Esophagus squamous epithelium (tissue), 5 donors: ENCODE measurements around the gene CTIF. TPM values are rescaled to one million over a fixed set of nuclear protein-coding genes. Genes with fewer than 3 reads are reported as not detected.
A peak's percentile ranks its signal among the peaks of the same experiment; 100 is the strongest.

Experiments
- DNase-seq: peaks from one replicate; lab custom pipeline; 2025; lab: John Stamatoyannopoulos, UW
- H3K27ac ChIP-seq, 4 donors: fragments of 200-600 bp; sonication (generic); one replicate each; pipeline ENCODE4 v1.5.1; 2016 to 2019; ENCODE audit warnings: mild to moderate bottlenecking in 1 of 4
- H3K27me3 ChIP-seq, 4 donors: fragments of 200-600 bp; sonication (generic); 1 replicate in 3 of 4; 2 replicates in 1 of 4; pipeline versions ENCODE4 v1.5.1 to v1.6.0; 2017 to 2021; ENCODE audit warnings: antibody characterized with exemption in 1 of 4
- H3K36me3 ChIP-seq, 3 donors: fragments of 200-600 bp; sonication (generic); one replicate each; pipeline ENCODE4 v1.5.1; 2016 to 2019
- H3K4me1 ChIP-seq, 3 donors: fragments of 200-600 bp; sonication (generic); one replicate each; pipeline ENCODE4 v1.5.1; 2017 to 2019
- H3K4me3 ChIP-seq, 4 donors: fragments of 200-600 bp; sonication (generic); 1 replicate in 3 of 4; 2 replicates in 1 of 4; pipeline ENCODE4 v1.5.1; 2016 to 2019; ENCODE audit warnings: mild to moderate bottlenecking in 2 of 4, moderate library complexity in 1 of 4
- H3K9me3 ChIP-seq, 3 donors: fragments of 200-600 bp; sonication (generic); one replicate each; pipeline ENCODE4 v1.5.1; 2016 to 2019
- CTCF ChIP-seq, 6 experiments: fragments of 450-650 bp in 4 of 6; fragments of 200-600 bp in 2 of 6; sonication (generic) in 2 of 6; IDR thresholded peaks; one replicate each; pipeline ENCODE4 v1.5.1; 2016 to 2019; ENCODE audit warnings: antibody characterized with exemption in 6 of 6, mild to moderate bottlenecking in 4 of 6, moderate library complexity in 4 of 6
- POLR2A ChIP-seq, 4 donors: fragments of 450-650 bp; IDR thresholded peaks; one replicate each; pipeline ENCODE4 v1.6.1; 2017; ENCODE audit warnings: antibody characterized with exemption in 4 of 4, mild to moderate bottlenecking in 4 of 4, moderate library complexity in 3 of 4
- WGBS, 2 donors: methylation state at CpG; one replicate each; pipeline ENCODE4 v1.1.5; 2018; 5-methylcytosine and 5-hydroxymethylcytosine counted together
- intact Hi-C: fragments of 100-400 bp; cut with DNase I; formaldehyde crosslinking; loops from one replicate; pipeline ENCODE4 v1.15.0; 2022
- total RNA-seq, 4 donors: library from RNA; depleted of rRNA; stranded (reverse); fragments of >200 nt; gene quantifications; one replicate each; pipeline ENCODE4 v1.1.0, GENCODE V29; 2016
- donor health status: DM: yes; HTN: yes; CAD: no.

The CTIF gene
- total RNA-seq, 4 donors from 2014 or later: 4.7 to 24.2 (median 10.2) TPM

DNA sequence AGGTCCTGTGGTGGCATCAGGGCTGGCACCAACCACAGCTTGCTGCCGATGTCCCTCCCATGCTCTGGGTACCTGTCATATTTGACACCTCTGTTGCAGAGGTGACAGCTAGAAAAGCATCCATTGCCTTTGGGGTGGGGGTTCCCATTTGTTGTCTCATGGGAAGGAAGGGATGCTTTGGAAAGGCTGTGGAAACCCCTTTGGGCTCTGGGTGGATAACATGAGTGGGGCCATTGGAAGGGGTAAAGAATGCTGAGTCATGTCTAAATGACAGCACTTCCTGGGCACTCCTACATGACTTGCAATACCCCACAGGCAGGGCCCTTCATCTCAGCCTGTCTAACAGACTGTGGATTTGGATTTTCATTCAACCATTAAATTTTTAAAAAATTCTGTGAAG, 27.8 kb downstream of the CTIF start:
- H3K9me3 ChIP-seq: no peaks in the 10 kb centered on the region
- H3K4me3 ChIP-seq: no peak overlapping the region
- peaks cover 11 to 51% (median 22%) of the 10 kb centered on the region in 3 donors for H3K4me1 ChIP-seq
- no peaks in the 10 kb centered on the region for H3K36me3 ChIP-seq
- intact Hi-C loops: no loop called here
- H3K27me3 ChIP-seq: no peaks in the 10 kb centered on the region
- peak overlapping the region in 1 of 4 donors; percentile 5 for H3K27ac ChIP-seq
- DNase-seq: no peak
- WGBS, 2 donors: 60 to 100% methylated on average over 1 of the region's 1 CpG
- TF ChIP-seq CTCF (IDR thresholded peaks at IDR 0.05) (no peak), POLR2A (IDR thresholded peaks at IDR 0.05) (no peak)

- Histone ChIP-seq H3K4me3 (no peak overlapping the region), H3K27me3 (no peaks in the 10 kb centered on the region), H3K9me3 (no peaks in the 10 kb centered on the region), H3K27ac (no peak overlapping the region), H3K4me1 (peaks cover 10 to 43% (median 16%) of the 10 kb centered on the region in 3 donors), H3K36me3 (no peaks in the 10 kb centered on the region)
- WGBS, 2 donors: 81 to 88% methylated on average over 3 of the region's 3 CpGs
- no peak for TF ChIP-seq CTCF (IDR thresholded peaks at IDR 0.05)
- TF ChIP-seq POLR2A (IDR thresholded peaks at IDR 0.05): no peak
- DNase-seq: no peak
- intact Hi-C loops: no loop called here
Measured at GRCh38 chr18:48567388-48567787, 28.6 kb downstream of the CTIF start.

GRCh38 chr18:48569139-48569914, 30.5 kb downstream of the CTIF start:
- no peaks in the 10 kb centered on the region for H3K27me3 ChIP-seq
- intact Hi-C loops: no loop called here
- no peaks in the 10 kb centered on the region for H3K36me3 ChIP-seq
- peaks cover 3 to 35% (median 4%) of the 10 kb centered on the region in 3 donors for H3K4me1 ChIP-seq
- TF ChIP-seq POLR2A (IDR thresholded peaks at IDR 0.05) (no peak), CTCF (IDR thresholded peaks at IDR 0.05) (no peak)
- no peak for DNase-seq
- WGBS, 2 donors: 76 to 89% methylated on average over 8 to 9 of the region's 9 CpGs
- H3K27ac ChIP-seq: no peak overlapping the region
- H3K4me3 ChIP-seq: no peak overlapping the region
- no peaks in the 10 kb centered on the region for H3K9me3 ChIP-seq

GRCh38 chr18:48569915-48570264, 31.1 kb downstream of the CTIF start:
- H3K27ac ChIP-seq: peak overlapping the region in 1 of 4 donors; percentile 12
- 74 to 75% methylated on average over 3 to 4 of the region's 4 CpGs for WGBS, 2 donors
- intact Hi-C loops: no loop called here
- H3K36me3 ChIP-seq: no peaks in the 10 kb centered on the region
- TF ChIP-seq POLR2A (IDR thresholded peaks at IDR 0.05) (no peak), CTCF (IDR thresholded peaks at IDR 0.05) (no peak)
- no peak overlapping the region for H3K4me3 ChIP-seq
- peaks cover 3 to 34% (median 4%) of the 10 kb centered on the region in 3 donors for H3K4me1 ChIP-seq
- no peaks in the 10 kb centered on the region for H3K27me3 ChIP-seq
- H3K9me3 ChIP-seq: no peaks in the 10 kb centered on the region
- no peak for DNase-seq

DNA sequence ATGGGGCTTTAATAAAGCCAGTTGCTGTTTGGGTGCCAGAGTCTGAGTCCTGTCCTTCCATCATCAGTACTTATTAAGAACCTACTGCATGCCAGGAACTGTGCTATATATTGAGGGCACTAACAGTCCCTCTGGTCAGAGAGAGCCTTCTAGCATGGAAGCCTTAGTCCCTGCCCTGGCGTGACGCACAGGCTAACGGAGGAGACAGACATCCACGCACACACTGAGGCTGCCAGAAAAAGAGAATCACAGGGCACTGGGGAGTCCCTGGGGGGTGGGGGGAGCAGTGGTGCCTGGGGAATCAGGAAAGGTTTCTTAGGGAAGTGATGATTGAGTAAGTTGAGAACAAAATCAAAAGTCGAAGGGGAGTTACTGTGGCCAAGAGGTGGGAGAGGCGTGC, 31.5 kb downstream of the CTIF start:
- no peaks in the 10 kb centered on the region for H3K27me3 ChIP-seq
- TF ChIP-seq POLR2A (IDR thresholded peaks at IDR 0.05): no peak
- TF ChIP-seq CTCF (IDR thresholded peaks at IDR 0.05): no peak
- H3K9me3 ChIP-seq: no peaks in the 10 kb centered on the region
- peaks cover 0 to under 1% (median 0%) of the 10 kb centered on the region in 3 donors for H3K36me3 ChIP-seq
- H3K4me3 ChIP-seq: no peak overlapping the region
- peaks cover 1 to 32% (median 3%) of the 10 kb centered on the region in 3 donors for H3K4me1 ChIP-seq
- DNase-seq: no peak
- intact Hi-C loops: no loop called here
- 73 to 81% methylated on average over 3 to 6 of the region's 6 CpGs for WGBS, 2 donors
- peak overlapping the region in 2 of 4 donors; percentile 12 to 41 for H3K27ac ChIP-seq
